H9 (cell line): ENCODE data around the gene SRPX. TPM values are rescaled to one million over a fixed set of nuclear protein-coding genes. Genes with fewer than 3 reads are reported as not detected.

Experiments
- DNase-seq: peaks from one replicate; pipeline ENCODE4 v3.0.0-alpha.2; 2017
- H2AFZ ChIP-seq: one replicate; pipeline ENCODE4 v1.6.1; 2013; ENCODE audit warnings: mild to moderate bottlenecking, low read length, control low read depth, moderate library complexity
- H2AK5ac ChIP-seq: 2 replicates; pipeline ENCODE4 v1.6.1; 2013; ENCODE audit warnings: low read length, control low read depth, mixed read lengths; ENCODE audit not compliant: insufficient read length
- H2BK120ac ChIP-seq: one replicate; pipeline ENCODE4 v1.6.1; 2013; ENCODE audit warnings: low read depth, mild to moderate bottlenecking, low read length, control low read depth, inconsistent platforms; ENCODE audit not compliant: poor library complexity, severe bottlenecking
- H2BK12ac ChIP-seq: 2 replicates; pipeline ENCODE4 v1.6.1; 2013; ENCODE audit warnings: low read length, control low read depth, mixed read lengths, low read depth; ENCODE audit not compliant: insufficient read length
- H2BK15ac ChIP-seq: 2 replicates; pipeline ENCODE4 v1.6.1; 2013; ENCODE audit warnings: low read depth, low read length, control low read depth
- H2BK20ac ChIP-seq: one replicate; pipeline ENCODE4 v1.6.1; 2013; ENCODE audit warnings: low read depth, mild to moderate bottlenecking, low read length, control low read depth, inconsistent platforms; ENCODE audit not compliant: poor library complexity, severe bottlenecking
- H2BK5ac ChIP-seq: 2 replicates; pipeline ENCODE4 v1.6.1; 2013; ENCODE audit warnings: low read length, control low read depth, mixed read lengths; ENCODE audit not compliant: insufficient read length
- H3K14ac ChIP-seq: 2 replicates; pipeline ENCODE4 v1.6.1; 2013; ENCODE audit warnings: low read length, control low read depth; ENCODE audit not compliant: insufficient read depth
- H3K18ac ChIP-seq: 2 replicates; pipeline ENCODE4 v1.6.1; 2013; ENCODE audit warnings: low read depth, mild to moderate bottlenecking, mixed read lengths, low read length, control low read depth; ENCODE audit not compliant: insufficient read length
- H3K23ac ChIP-seq: 2 replicates; pipeline ENCODE4 v1.6.1; 2013; ENCODE audit warnings: low read length, control low read depth, mixed read lengths, low read depth; ENCODE audit not compliant: insufficient read length
- H3K23me2 ChIP-seq: 2 replicates; pipeline ENCODE4 v1.6.1; 2013; ENCODE audit warnings: low read depth, mild to moderate bottlenecking, mixed read lengths, low read length, control low read depth; ENCODE audit not compliant: insufficient read length, poor library complexity, severe bottlenecking
- H3K27ac ChIP-seq: 2 replicates; pipeline ENCODE4 v1.5.1; 2013; ENCODE audit warnings: low read length, control low read depth, mixed read lengths, low read depth; ENCODE audit not compliant: insufficient read length
- H3K27me3 ChIP-seq: 2 replicates; pipeline ENCODE4 v1.6.1; 2013; ENCODE audit warnings: low read length, control low read depth, inconsistent platforms; ENCODE audit not compliant: insufficient read depth
- H3K4ac ChIP-seq: 2 replicates; pipeline ENCODE4 v1.6.1; 2013; ENCODE audit warnings: low read depth, mild to moderate bottlenecking, control low read depth, inconsistent platforms, low read length, moderate library complexity
- H3K4me1 ChIP-seq: 2 replicates; pipeline ENCODE4 v1.6.1; 2013; ENCODE audit warnings: low read length, control low read depth, inconsistent platforms; ENCODE audit not compliant: insufficient read depth
- H3K4me2 ChIP-seq: 2 replicates; pipeline ENCODE4 v1.6.1; 2013; ENCODE audit warnings: low read length, control low read depth, mixed read lengths; ENCODE audit not compliant: insufficient read length, insufficient read depth
- H3K56ac ChIP-seq: 2 replicates; pipeline ENCODE4 v1.6.1; 2013; ENCODE audit warnings: low read depth, mild to moderate bottlenecking, mixed read lengths, low read length, control low read depth; ENCODE audit not compliant: insufficient read length
- H3K79me1 ChIP-seq: 2 replicates; pipeline ENCODE4 v1.6.1; 2013; ENCODE audit warnings: low read depth, mild to moderate bottlenecking, moderate library complexity, low read length, control low read depth, inconsistent platforms; ENCODE audit not compliant: insufficient read depth, poor library complexity, severe bottlenecking
- H3K79me2 ChIP-seq: 2 replicates; pipeline ENCODE4 v1.6.1; 2013; ENCODE audit warnings: low read length, control low read depth, inconsistent platforms; ENCODE audit not compliant: insufficient read depth
- H3K9ac ChIP-seq: 2 replicates; pipeline ENCODE4 v1.6.1; 2013; ENCODE audit warnings: low read length, control low read depth, mixed read lengths; ENCODE audit not compliant: insufficient read length; ENCODE audit errors: extremely low read depth
- H3K9me3 ChIP-seq: one replicate; pipeline ENCODE4 v1.6.1; 2013; ENCODE audit warnings: low read depth, low read length, inconsistent platforms; ENCODE audit not compliant: control insufficient read depth
- H3T11ph ChIP-seq: one replicate; pipeline ENCODE4 v1.6.1; 2013; ENCODE audit warnings: mild to moderate bottlenecking, low read length, control low read depth, inconsistent platforms
- H4K20me1 ChIP-seq: one replicate; pipeline ENCODE4 v1.6.1; 2013; ENCODE audit not compliant: control insufficient read depth, insufficient read length, insufficient read depth
- H4K5ac ChIP-seq: 2 replicates; pipeline ENCODE4 v1.6.1; 2013; ENCODE audit warnings: low read depth, mild to moderate bottlenecking, mixed read lengths, low read length, control low read depth; ENCODE audit not compliant: insufficient read length
- H4K8ac ChIP-seq: replicated peaks from 2 replicates; pipeline ENCODE4 v1.6.1; 2013; ENCODE audit warnings: low read length, control low read depth, mixed read lengths, low read depth; ENCODE audit not compliant: insufficient read length
- H4K91ac ChIP-seq: 2 replicates; pipeline ENCODE4 v1.6.1; 2013; ENCODE audit warnings: low read depth, mild to moderate bottlenecking, moderate library complexity, mixed read lengths, low read length, control low read depth; ENCODE audit not compliant: insufficient read length
- H3K27ac Mint-ChIP-seq, 3 experiments: 2 replicates in 2 of 3; 3 replicates in 1 of 3; pipeline ENCODE4 v1.8.0; 2020 to 2021; ENCODE audit warnings: mixed read lengths in 3 of 3, mild to moderate bottlenecking in 1 of 3, moderate library complexity in 1 of 3
- H3K27me3 Mint-ChIP-seq: 2 replicates; pipeline ENCODE4 v1.8.0; 2021; ENCODE audit warnings: low read depth, mild to moderate bottlenecking, moderate library complexity, mixed read lengths
- H3K36me3 Mint-ChIP-seq, 3 experiments: 2 replicates in 2 of 3; 3 replicates in 1 of 3; pipeline ENCODE4 v1.8.0; 2020 to 2021; ENCODE audit warnings: low read depth in 3 of 3, mixed read lengths in 3 of 3; ENCODE audit not compliant: insufficient read depth in 1 of 3
- H3K4me1 Mint-ChIP-seq, 2 experiments: 2 replicates each; pipeline ENCODE4 v1.8.0; 2020; ENCODE audit warnings: mixed read lengths in 2 of 2
- H3K4me3 Mint-ChIP-seq, 2 experiments: 2 replicates in 1 of 2; 3 replicates in 1 of 2; pipeline ENCODE4 v1.8.0; 2020 to 2021; ENCODE audit warnings: mild to moderate bottlenecking in 2 of 2, mixed read lengths in 2 of 2, moderate library complexity in 1 of 2
- H3K9me3 Mint-ChIP-seq, 2 experiments: 2 replicates in 1 of 2; 3 replicates in 1 of 2; pipeline ENCODE4 v1.8.0; 2020; ENCODE audit warnings: mild to moderate bottlenecking in 2 of 2, mixed read lengths in 2 of 2, moderate library complexity in 1 of 2
- CTCF ChIP-seq: fragments of 200-600 bp; sonication (generic); conservative IDR thresholded peaks from 3 replicates; pipeline ENCODE4 v1.8.0; 2021; ENCODE audit warnings: antibody characterized with exemption, mild to moderate bottlenecking
- WGBS: extraction: QIAGEN DNeasy Blood & Tissue Kit; methylation state at CpG from one replicate; pipeline ENCODE4 v1.1.7; 2013; ENCODE audit warnings: missing lambda C conversion rate, low lambda C conversion rate, mixed read lengths; ENCODE audit not compliant: insufficient read length; ENCODE audit errors: extremely low coverage; 5-methylcytosine and 5-hydroxymethylcytosine counted together
- total RNA-seq: library from RNA; stranded (reverse); gene quantifications from 2 replicates; pipeline ENCODE4 v1.2.1, GENCODE V29; 2021

Gene SRPX
- total RNA-seq, 1 experiment from 2014 or later: 2.8 TPM

- H3K4me3 Mint-ChIP-seq: no peak overlapping the region
- WGBS: no CpG with 5 or more reads among the region's 2 CpGs
- H3K18ac ChIP-seq: no peak overlapping the region
Measured at GRCh38 chrX:38154818-38155217, 65.9 kb downstream of the SRPX start.

More at GRCh38 chrX:38154818-38155217, 65.9 kb downstream of the SRPX start:
- Histone ChIP-seq H3K9ac (no peak overlapping the region), H2BK5ac (no peak overlapping the region), H2AFZ (no peak overlapping the region), H3K4me2 (no peak overlapping the region), H4K5ac (no peak overlapping the region), H3K4me1 (no peaks in the 10 kb centered on the region), H3K9me3 (no peaks in the 10 kb centered on the region), H3K79me2 (no peaks in the 10 kb centered on the region), H3K14ac (no peak overlapping the region), H3T11ph (no peak overlapping the region), H2BK120ac (no peak overlapping the region), H3K27me3 (no peaks in the 10 kb centered on the region), H3K27ac (no peak overlapping the region), H2BK20ac (no peak overlapping the region), H4K8ac (no peak overlapping the region), H2BK12ac (no peak overlapping the region), H2AK5ac (no peak overlapping the region), H4K91ac (no peak overlapping the region), H3K23ac (no peak overlapping the region), H2BK15ac (no peak overlapping the region), H4K20me1 (no peaks in the 10 kb centered on the region), H3K23me2 (no peaks in the 10 kb centered on the region), H3K56ac (no peak overlapping the region), H3K4ac (no peak overlapping the region), H3K79me1 (no peaks in the 10 kb centered on the region)
- Mint-ChIP-seq H3K4me1 (peaks cover 0 to 3% of the 10 kb centered on the region in 2 experiments; a peak in 2 of 4 replicates), H3K27ac (no peak overlapping the region), H3K27me3 (no peaks in the 10 kb centered on the region; the same call in 1 of the 2 replicates), H3K36me3 (peaks cover 0 to 2% (median 0%) of the 10 kb centered on the region in 3 experiments; a peak in 2 of 7 replicates), H3K9me3 (peaks cover 53 to 66% of the 10 kb centered on the region in 2 experiments)
- DNase-seq: no peak
- TF ChIP-seq CTCF: no peak
